GM19193 (cell line): ENCODE results near the gene TDG.

Experiments
- POLR2A ChIP-seq: IDR thresholded peaks from 4 replicates; pipeline ENCODE4 v1.6.1; 2011; ENCODE audit not compliant: insufficient read depth, insufficient read length; ENCODE audit errors: extremely low read depth

Gene TDG

GRCh38 chr12:103997286-103997900, 31.7 kb downstream of the TDG start:
- TF ChIP-seq POLR2A, result no peak

GRCh38 chr12:103998976-103999375, 33.3 kb downstream of the TDG start:
- no peak for TF ChIP-seq POLR2A

- no peak for TF ChIP-seq POLR2A
Measured at GRCh38 chr12:104000807-104001434, 35.2 kb downstream of the TDG start.

- TF ChIP-seq POLR2A, result no peak
Measured at GRCh38 chr12:104002686-104003085, 37.0 kb downstream of the TDG start.

- TF ChIP-seq POLR2A, result no peak
Measured at GRCh38 chr12:104003596-104003995, 37.9 kb downstream of the TDG start.

- TF ChIP-seq POLR2A, result no peak
Measured at GRCh38 chr12:104006929-104007328, 41.3 kb downstream of the TDG start.

- no peak for TF ChIP-seq POLR2A
Measured at GRCh38 chr12:104010121-104010520, 44.4 kb downstream of the TDG start.

- no peak for TF ChIP-seq POLR2A
Measured at GRCh38 chr12:104010606-104011169, 45.0 kb downstream of the TDG start.

GRCh38 chr12:104011253-104011652, 45.6 kb downstream of the TDG start:
- TF ChIP-seq POLR2A, result no peak

- TF ChIP-seq POLR2A, result no peak
Measured at GRCh38 chr12:104012331-104012730, 46.7 kb downstream of the TDG start.

GRCh38 chr12:104022786-104023185, 57.1 kb downstream of the TDG start:
- TF ChIP-seq POLR2A, result no peak

- no peak for TF ChIP-seq POLR2A
Measured at GRCh38 chr12:104023710-104024109, 58.0 kb downstream of the TDG start.

GRCh38 chr12:104024348-104024747, 58.7 kb downstream of the TDG start:
- TF ChIP-seq POLR2A, result no peak

- no peak for TF ChIP-seq POLR2A
Measured at GRCh38 chr12:104025771-104026170, 60.1 kb downstream of the TDG start.

GRCh38 chr12:104026841-104027599, 61.3 kb downstream of the TDG start:
- no peak for TF ChIP-seq POLR2A
